KBM-7 (cell line): Measurements from ENCODE around the gene TESMIN.

Experiments used
- DNase-seq: peaks from one replicate; pipeline ENCODE4 v3.0.0-alpha.2; 2015
- in situ Hi-C: fragments of 300-500 bp; cut with MboI; formaldehyde crosslinking; loops from 2 replicates; pipeline ENCODE4 v1.14.3; 2020; ENCODE audit warnings: low sequenced_read_pairs, low pct_unique_long_range_greater_than_20kb, mixed read lengths

TESMIN gene

GRCh38 chr11:68688881-68689280 lies 62.4 kb downstream of the TESMIN start:
- in situ Hi-C loops, result no loop called here
- DNase-seq, result no peak

GRCh38 chr11:68687986-68688385 lies 63.3 kb downstream of the TESMIN start:
- no peak for DNase-seq
- in situ Hi-C loops, result no loop called here

- in situ Hi-C loops, result no loop called here
- no peak for DNase-seq
Measured at GRCh38 chr11:68687311-68687710, 64.0 kb downstream of the TESMIN start.

GRCh38 chr11:68686486-68686885 lies 64.8 kb downstream of the TESMIN start:
- DNase-seq, result no peak
- in situ Hi-C loops, result no loop called here

- no peak for DNase-seq
- in situ Hi-C loops, result no loop called here
Measured at GRCh38 chr11:68685656-68686380, 65.5 kb downstream of the TESMIN start.

- in situ Hi-C loops, result no loop called here
- DNase-seq, result no peak
Measured at GRCh38 chr11:68684385-68685356, 66.6 kb downstream of the TESMIN start, which contains the start of gene GAL. Gene GAL (plus strand): TSS chr11:68684544. CDS start chr11:68684924, 380 bp downstream.

- in situ Hi-C loops, result no loop called here
- DNase-seq, result no peak
Measured at GRCh38 chr11:68683536-68684384, 67.6 kb downstream of the TESMIN start.

GRCh38 chr11:68683121-68683520 lies 68.2 kb downstream of the TESMIN start:
- in situ Hi-C loops, result no loop called here
- no peak for DNase-seq

GRCh38 chr11:68682531-68682961 lies 68.8 kb downstream of the TESMIN start:
- in situ Hi-C loops, result no loop called here
- DNase-seq, result no peak

GRCh38 chr11:68680541-68681231 lies 70.6 kb downstream of the TESMIN start:
- DNase-seq, result no peak
- in situ Hi-C loops, result no loop called here

GRCh38 chr11:68678031-68678441 lies 73.3 kb downstream of the TESMIN start:
- in situ Hi-C loops, result no loop called here
- DNase-seq, result no peak

GRCh38 chr11:68677432-68677831 lies 73.9 kb downstream of the TESMIN start:
- in situ Hi-C loops, result no loop called here
- no peak for DNase-seq

- DNase-seq, result no peak
- in situ Hi-C loops, result no loop called here
Measured at GRCh38 chr11:68674461-68674860, 76.9 kb downstream of the TESMIN start.

GRCh38 chr11:68673991-68674390 lies 77.3 kb downstream of the TESMIN start:
- DNase-seq, result no peak
- in situ Hi-C loops, result no loop called here

GRCh38 chr11:68673306-68673945 lies 77.9 kb downstream of the TESMIN start:
- in situ Hi-C loops, result no loop called here
- no peak for DNase-seq

GRCh38 chr11:68670208-68670992 lies 80.9 kb downstream of the TESMIN start:
- DNase-seq, result no peak
- in situ Hi-C loops, result no loop called here

- in situ Hi-C loops, result no loop called here
Measured at GRCh38 chr11:68669301-68670090, 81.8 kb downstream of the TESMIN start.

More at GRCh38 chr11:68669301-68670090, 81.8 kb downstream of the TESMIN start:
- DNase-seq, result no peak
